Thoracic aorta (tissue), 2 donors: ENCODE data around the gene ZFC3H1. TPM values are rescaled to one million over a fixed set of nuclear protein-coding genes. Genes with fewer than 3 reads are reported as not detected.

ENCODE experiments used
- ATAC-seq: fragments of 150-250 bp; one replicate; pipeline ENCODE4 v1.8.0; 2017; ENCODE audit warnings: low read depth; ENCODE audit not compliant: insufficient number of reproducible peaks, low FRiP score
- DNase-seq: peaks from one replicate; pipeline ENCODE4 v3.0.0-alpha.2; 2020; ENCODE audit warnings: low spot score
- H3K27ac ChIP-seq, 2 donors: fragments of 200-600 bp; sonication (generic); 1 replicate in 1 of 2; 2 replicates in 1 of 2; pipeline ENCODE4 v1.5.1; 2016; ENCODE audit warnings: mild to moderate bottlenecking in 2 of 2, moderate library complexity in 2 of 2
- H3K27me3 ChIP-seq: fragments of 200-600 bp; sonication (generic); replicated peaks from 2 replicates; pipeline ENCODE4 v1.6.0; 2016; ENCODE audit warnings: mild to moderate bottlenecking; ENCODE audit not compliant: insufficient read depth
- H3K36me3 ChIP-seq: fragments of 200-600 bp; sonication (generic); one replicate; pipeline ENCODE4 v1.5.1; 2016
- H3K4me1 ChIP-seq, 2 donors: fragments of 200-600 bp; sonication (generic); 1 replicate in 1 of 2; 2 replicates in 1 of 2; pipeline versions ENCODE4 v1.5.1 to v1.6.0; 2016; ENCODE audit warnings: low read depth in 2 of 2, mild to moderate bottlenecking in 1 of 2; ENCODE audit not compliant: control insufficient read depth in 1 of 2
- H3K4me3 ChIP-seq: fragments of 200-600 bp; sonication (generic); 2 replicates; pipeline ENCODE4 v1.5.1; 2016; ENCODE audit warnings: mild to moderate bottlenecking
- H3K9me3 ChIP-seq: fragments of 200-600 bp; sonication (generic); 2 replicates; pipeline ENCODE4 v1.5.1; 2016
- total RNA-seq, 2 donors: library from RNA; depleted of rRNA; stranded (reverse); fragments of >200 nt; gene quantifications; one replicate each; pipeline versions ENCODE4 v1.1.0 to v1.2.3, GENCODE V29; 2016
- TF ChIP-seq, protein P1 (sequence below): fragments of 200-600 bp; sonication (generic); IDR thresholded peaks from one replicate; pipeline ENCODE4 v1.5.1; 2019; ENCODE audit warnings: antibody characterized with exemption

The ZFC3H1 gene
- total RNA-seq, 2 donors from 2014 or later = 48.6 to 101 TPM

DNA sequence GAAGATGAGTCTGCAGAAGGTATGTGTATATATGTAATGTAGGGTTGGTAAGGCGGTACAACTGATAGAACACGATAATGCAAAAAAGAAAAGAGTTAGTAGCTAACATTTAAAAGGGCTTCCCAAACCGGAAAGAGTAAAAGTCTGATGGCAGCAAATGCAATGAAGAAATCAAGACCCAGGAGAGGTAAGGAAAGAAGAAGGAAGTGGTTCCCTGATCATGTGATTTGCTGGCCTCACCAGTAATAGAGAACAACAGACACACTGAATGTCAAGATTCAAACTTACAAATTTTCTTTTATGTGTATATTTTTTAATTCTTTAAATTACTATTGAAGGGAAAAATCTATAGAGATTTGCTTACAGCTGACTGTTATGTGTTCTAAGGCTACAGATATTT is 18.4 kb downstream of the ZFC3H1 start:
- H3K9me3 ChIP-seq = no peaks in the 10 kb centered on the region
- peaks cover 4 to 5% of the 10 kb centered on the region in 2 donors for H3K4me1 ChIP-seq
- H3K27me3 ChIP-seq = no peaks in the 10 kb centered on the region
- no peak for DNase-seq
- TF ChIP-seq, protein P1, sequence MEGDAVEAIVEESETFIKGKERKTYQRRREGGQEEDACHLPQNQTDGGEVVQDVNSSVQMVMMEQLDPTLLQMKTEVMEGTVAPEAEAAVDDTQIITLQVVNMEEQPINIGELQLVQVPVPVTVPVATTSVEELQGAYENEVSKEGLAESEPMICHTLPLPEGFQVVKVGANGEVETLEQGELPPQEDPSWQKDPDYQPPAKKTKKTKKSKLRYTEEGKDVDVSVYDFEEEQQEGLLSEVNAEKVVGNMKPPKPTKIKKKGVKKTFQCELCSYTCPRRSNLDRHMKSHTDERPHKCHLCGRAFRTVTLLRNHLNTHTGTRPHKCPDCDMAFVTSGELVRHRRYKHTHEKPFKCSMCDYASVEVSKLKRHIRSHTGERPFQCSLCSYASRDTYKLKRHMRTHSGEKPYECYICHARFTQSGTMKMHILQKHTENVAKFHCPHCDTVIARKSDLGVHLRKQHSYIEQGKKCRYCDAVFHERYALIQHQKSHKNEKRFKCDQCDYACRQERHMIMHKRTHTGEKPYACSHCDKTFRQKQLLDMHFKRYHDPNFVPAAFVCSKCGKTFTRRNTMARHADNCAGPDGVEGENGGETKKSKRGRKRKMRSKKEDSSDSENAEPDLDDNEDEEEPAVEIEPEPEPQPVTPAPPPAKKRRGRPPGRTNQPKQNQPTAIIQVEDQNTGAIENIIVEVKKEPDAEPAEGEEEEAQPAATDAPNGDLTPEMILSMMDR = no peak
- no peak overlapping the region for H3K4me3 ChIP-seq
- H3K36me3 ChIP-seq = peaks cover 30% of the 10 kb centered on the region
- no peak for ATAC-seq
- no peak overlapping the region for H3K27ac ChIP-seq

DNA sequence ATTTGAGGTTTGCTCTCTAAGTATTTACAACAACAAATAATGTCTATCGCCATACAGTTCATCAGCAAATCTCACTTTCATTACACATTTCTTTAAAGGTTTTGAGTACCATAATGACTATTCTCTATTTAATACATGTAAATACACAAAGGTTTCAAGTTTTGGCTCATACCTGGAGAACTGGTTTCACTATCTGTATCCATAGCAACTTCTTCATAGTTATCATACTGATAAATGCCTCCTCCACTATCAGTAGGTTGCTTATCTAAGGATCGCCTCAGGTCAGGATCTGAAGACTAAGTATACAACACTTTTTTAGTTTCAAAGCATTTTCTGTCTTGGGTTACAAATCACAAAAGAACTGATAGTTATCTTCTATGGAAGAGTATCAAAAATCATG is 21.4 kb downstream of the ZFC3H1 start:
- Histone ChIP-seq H3K4me3 (no peak overlapping the region), H3K9me3 (no peaks in the 10 kb centered on the region), H3K27me3 (no peaks in the 10 kb centered on the region), H3K4me1 (peaks cover 8 to 11% of the 10 kb centered on the region in 2 donors), H3K36me3 (peaks cover 30% of the 10 kb centered on the region), H3K27ac (no peak overlapping the region)
- TF ChIP-seq, protein P1 = no peak
- DNase-seq (no peak), ATAC-seq (no peak)

DNA sequence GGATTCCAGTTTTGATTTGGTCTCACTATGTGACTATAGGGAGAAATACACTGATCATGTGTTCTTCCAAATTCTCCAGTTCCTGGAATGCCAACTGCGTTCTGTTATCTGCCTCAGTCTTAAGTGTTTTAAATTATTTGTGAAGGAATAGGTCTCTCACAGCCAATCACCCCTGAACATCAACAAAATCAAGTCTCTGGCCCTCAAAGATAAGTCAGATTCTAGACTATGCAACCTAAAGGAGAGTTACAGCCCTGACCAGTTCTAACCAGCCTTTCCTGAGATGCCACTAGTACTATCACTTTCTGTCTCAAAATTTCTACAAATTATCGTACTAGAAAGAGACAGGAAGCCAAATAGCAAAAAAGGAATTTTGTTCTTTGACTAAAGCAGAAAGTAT is 22.3 kb downstream of the ZFC3H1 start:
- H3K36me3 ChIP-seq = peaks cover 30% of the 10 kb centered on the region
- H3K4me3 ChIP-seq = no peak overlapping the region
- ATAC-seq (no peak), DNase-seq (no peak)
- H3K4me1 ChIP-seq = peaks cover 11 to 12% of the 10 kb centered on the region in 2 donors
- H3K27ac ChIP-seq = no peak overlapping the region
- no peaks in the 10 kb centered on the region for H3K9me3 ChIP-seq
- H3K27me3 ChIP-seq = no peaks in the 10 kb centered on the region
- TF ChIP-seq, protein P1 = no peak

DNA sequence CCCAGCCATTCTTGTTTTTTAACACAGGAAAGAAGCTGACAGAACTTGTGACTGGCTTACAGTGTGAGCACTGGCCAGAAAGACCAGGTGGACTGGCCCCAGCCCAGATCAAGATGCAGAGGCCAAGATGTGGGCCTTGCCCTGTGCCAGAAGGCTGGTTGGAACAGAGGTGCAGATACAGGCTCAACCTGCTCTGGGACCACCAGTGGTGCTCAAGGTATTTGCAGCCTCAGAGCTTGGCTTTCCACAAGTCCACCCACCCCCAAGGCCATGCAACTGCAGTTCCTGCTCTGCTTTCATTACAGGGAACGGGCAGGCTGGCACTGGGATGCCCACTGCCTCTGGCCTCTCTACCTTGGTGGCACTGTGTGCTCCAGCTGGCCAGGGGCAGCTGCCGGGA is 23.3 kb downstream of the ZFC3H1 start:
- Histone ChIP-seq H3K4me3 (no peak overlapping the region), H3K27ac (no peak overlapping the region), H3K9me3 (no peaks in the 10 kb centered on the region), H3K36me3 (peaks cover 34% of the 10 kb centered on the region), H3K27me3 (no peaks in the 10 kb centered on the region), H3K4me1 (peaks cover 7 to 11% of the 10 kb centered on the region in 2 donors)
- no peak for ATAC-seq
- TF ChIP-seq, protein P1 = no peak
- DNase-seq = no peak

DNA sequence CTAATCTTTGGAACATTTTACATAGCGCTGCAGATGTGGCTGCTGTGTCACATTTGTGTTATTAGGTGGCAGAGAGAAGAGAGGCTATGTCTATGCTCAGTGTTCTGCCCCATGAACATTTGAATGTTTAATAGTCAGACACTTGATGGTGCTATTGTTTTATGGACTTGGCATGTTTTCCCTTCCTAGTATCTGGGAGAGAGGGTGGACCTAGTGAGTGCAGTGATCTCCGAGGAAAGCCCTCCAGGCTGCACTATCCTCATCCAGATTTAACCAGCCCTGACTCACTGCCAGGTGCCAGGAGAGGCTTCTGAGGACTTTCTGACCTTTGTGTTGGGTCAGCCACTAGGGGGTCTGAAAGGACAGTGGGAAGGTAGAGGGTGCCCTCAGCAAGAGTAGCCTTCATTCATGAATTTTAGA is 24.3 kb downstream of the ZFC3H1 start:
- Histone ChIP-seq H3K9me3 (no peaks in the 10 kb centered on the region), H3K4me3 (no peak overlapping the region), H3K27ac (no peak overlapping the region), H3K36me3 (peaks cover 37% of the 10 kb centered on the region), H3K4me1 (peaks cover 7 to 11% of the 10 kb centered on the region in 2 donors), H3K27me3 (no peaks in the 10 kb centered on the region)
- ATAC-seq = no peak
- TF ChIP-seq, protein P1 = no peak
- DNase-seq = no peak
